Adrenal gland (tissue), 5 donors: ENCODE data around the gene SMIM43.
A peak's percentile ranks its signal among the peaks of the same experiment; 100 is the strongest.

Experiments
- POLR2A ChIP-seq, 2 donors: fragments of 450-650 bp; IDR thresholded peaks; one replicate each; pipeline ENCODE4 v1.6.1; 2017; ENCODE audit warnings: antibody characterized with exemption in 2 of 2, mild to moderate bottlenecking in 2 of 2, moderate library complexity in 1 of 2
- TF ChIP-seq, protein P1 (sequence below), 6 experiments: fragments of 450-650 bp in 4 of 6; fragments of 200-600 bp in 2 of 6; sonication (generic) in 1 of 6; IDR thresholded peaks; 1 replicate in 5 of 6; 2 replicates in 1 of 6; pipeline versions ENCODE4 v1.5.1 to v1.8.0; 2016 to 2021; ENCODE audit warnings: antibody characterized with exemption in 6 of 6, mild to moderate bottlenecking in 2 of 6, moderate library complexity in 1 of 6
- donor health status: DM: no; HTN: no; CAD: no.

DNA sequence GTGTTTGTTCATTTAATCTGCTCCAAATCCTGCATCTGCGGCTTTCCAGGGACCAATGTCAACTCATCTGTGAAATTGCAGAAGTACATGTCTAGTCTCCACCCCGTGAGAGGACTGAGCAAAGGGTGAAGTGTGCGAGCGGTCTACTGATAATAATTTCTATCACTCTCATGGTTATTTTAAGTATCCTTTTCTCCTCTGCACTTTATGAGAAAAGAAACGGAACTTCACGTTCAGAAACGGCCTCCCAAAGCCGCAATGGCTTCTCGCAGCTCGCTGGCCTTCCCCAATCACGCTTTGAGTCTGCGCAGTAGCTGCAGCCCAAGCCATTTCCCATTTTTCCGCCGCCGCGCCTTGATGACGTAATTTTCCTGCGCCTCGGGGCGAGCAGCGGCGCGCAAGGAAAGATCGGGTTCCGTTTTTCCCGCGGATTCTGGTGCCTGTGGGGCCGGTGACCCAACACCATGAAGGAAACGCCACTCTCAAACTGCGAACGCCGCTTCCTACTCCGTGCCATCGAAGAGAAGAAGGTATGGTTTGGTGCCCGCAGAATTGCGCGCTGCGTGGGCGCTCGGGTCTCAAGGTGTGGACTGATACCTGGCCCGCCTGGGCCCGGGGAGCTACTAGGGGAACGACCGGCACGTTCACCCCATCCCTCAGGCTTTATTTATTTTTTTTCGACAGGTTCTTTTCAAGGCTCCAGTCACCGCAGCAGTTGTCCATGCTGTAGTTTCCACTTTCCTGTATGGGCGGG lies 36.2 kb upstream of the SMIM43 start, which contains the start of gene EXOSC9:
- TF ChIP-seq, protein P1, sequence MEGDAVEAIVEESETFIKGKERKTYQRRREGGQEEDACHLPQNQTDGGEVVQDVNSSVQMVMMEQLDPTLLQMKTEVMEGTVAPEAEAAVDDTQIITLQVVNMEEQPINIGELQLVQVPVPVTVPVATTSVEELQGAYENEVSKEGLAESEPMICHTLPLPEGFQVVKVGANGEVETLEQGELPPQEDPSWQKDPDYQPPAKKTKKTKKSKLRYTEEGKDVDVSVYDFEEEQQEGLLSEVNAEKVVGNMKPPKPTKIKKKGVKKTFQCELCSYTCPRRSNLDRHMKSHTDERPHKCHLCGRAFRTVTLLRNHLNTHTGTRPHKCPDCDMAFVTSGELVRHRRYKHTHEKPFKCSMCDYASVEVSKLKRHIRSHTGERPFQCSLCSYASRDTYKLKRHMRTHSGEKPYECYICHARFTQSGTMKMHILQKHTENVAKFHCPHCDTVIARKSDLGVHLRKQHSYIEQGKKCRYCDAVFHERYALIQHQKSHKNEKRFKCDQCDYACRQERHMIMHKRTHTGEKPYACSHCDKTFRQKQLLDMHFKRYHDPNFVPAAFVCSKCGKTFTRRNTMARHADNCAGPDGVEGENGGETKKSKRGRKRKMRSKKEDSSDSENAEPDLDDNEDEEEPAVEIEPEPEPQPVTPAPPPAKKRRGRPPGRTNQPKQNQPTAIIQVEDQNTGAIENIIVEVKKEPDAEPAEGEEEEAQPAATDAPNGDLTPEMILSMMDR (IDR thresholded peaks at IDR 0.05), result peak in 1 of 6 experiments; percentile 10
- peak; percentile 63 to 83 for TF ChIP-seq POLR2A (IDR thresholded peaks at IDR 0.05)
